Activated CD4-positive, alpha-beta T cell treated with anti-CD3 and anti-CD28 coated beads for 36 hours (primary cell): ENCODE results near the gene BCAR1. TPM values are rescaled to one million over a fixed set of nuclear protein-coding genes. Genes with fewer than 3 reads are reported as not detected.
A peak's percentile ranks its signal among the peaks of the same experiment; 100 is the strongest.

Experiments
- ATAC-seq: fragments of 200-7000 bp; cut with Tn5 transposase; one replicate; pipeline ENCODE4 v1.10.0; 2021; ENCODE audit warnings: mild to moderate bottlenecking, moderate library complexity
- CTCF ChIA-PET: fragments of 350-600 bp; sonication (Branson Sonifier 250); formaldehyde crosslinking; loops from one replicate; lab custom pipeline; 2021; ENCODE audit warnings: antibody characterized with exemption; lab: Charles Lee
- POLR2A ChIA-PET: fragments of 350-600 bp; sonication (Branson Sonifier 250); formaldehyde crosslinking; loops from one replicate; lab custom pipeline; 2021; ENCODE audit warnings: antibody characterized with exemption, inconsistent platforms; lab: Charles Lee
- DNase-seq: peaks from one replicate; pipeline ENCODE4 v3.0.0-alpha.2; 2020
- H3K27ac Mint-ChIP-seq: one replicate; pipeline ENCODE4 v1.8.0; 2021; ENCODE audit warnings: mixed read lengths
- H3K27me3 Mint-ChIP-seq: one replicate; pipeline ENCODE4 v1.8.0; 2021; ENCODE audit warnings: mixed read lengths
- H3K36me3 Mint-ChIP-seq: one replicate; pipeline ENCODE4 v1.8.0; 2021; ENCODE audit warnings: low read depth, mixed read lengths
- H3K4me1 Mint-ChIP-seq: one replicate; pipeline ENCODE4 v1.8.0; 2021; ENCODE audit warnings: mixed read lengths
- H3K4me3 Mint-ChIP-seq: one replicate; pipeline ENCODE4 v1.8.0; 2021; ENCODE audit warnings: mild to moderate bottlenecking, moderate library complexity, mixed read lengths
- H3K9me3 Mint-ChIP-seq: one replicate; pipeline ENCODE4 v1.8.0; 2021; ENCODE audit warnings: low read depth, mixed read lengths
- intact Hi-C, 2 experiments: fragments of 100-400 bp; cut with DNase I in 1 of 2; cut with micrococcal nuclease in 1 of 2; formaldehyde crosslinking; loops; one replicate each; pipeline versions ENCODE4 v1.14.2 to v1.15.1; 2022 to 2024; cut with DNase I, micrococcal nuclease
- total RNA-seq, 2 experiments: library from RNA; stranded (reverse); gene quantifications; one replicate each; pipeline ENCODE4 v1.2.3, GENCODE V29; 2021

Gene BCAR1
- total RNA-seq = 1 to 10 TPM in 1 of 2 experiments, under 1 TPM in 1; 0.98 to 1.7 TPM

GRCh38 chr16:75251280-75252048 lies at the start of gene BCAR1:
TSS of gene BCAR1 (minus strand) at chr16:75251624. CDS start at chr16:75251482, 142 bp downstream.
- Mint-ChIP-seq H3K9me3 (no peaks in the 10 kb centered on the region), H3K4me1 (peaks cover 6% of the 10 kb centered on the region), H3K27me3 (peaks cover 25% of the 10 kb centered on the region), H3K36me3 (no peaks in the 10 kb centered on the region), H3K27ac (no peak within 1 kb of the TSS), H3K4me3 (peak within 1 kb of the TSS; percentile 29)
- ATAC-seq = peak; percentile 54
- POLR2A ChIA-PET = no interaction called here
- CTCF ChIA-PET = interaction anchor here (1.2 kb wide), 1 partner anchor 18 kb away, joined by 10 read pairs; no protein-coding TSS in a partner anchor
- DNase-seq = peak; percentile 44
- intact Hi-C loops = loop anchor here in 1 of 2 experiments (5.0 kb wide), 1 partner anchor 136 kb away; no protein-coding TSS in a partner anchor

- CTCF ChIA-PET = no interaction called here
- H3K4me3 Mint-ChIP-seq = no peak overlapping the region
- intact Hi-C loops = no loop called here
- H3K4me1 Mint-ChIP-seq = no peaks in the 10 kb centered on the region
- no peak for DNase-seq
- H3K36me3 Mint-ChIP-seq = peaks cover 42% of the 10 kb centered on the region
- no peaks in the 10 kb centered on the region for H3K27me3 Mint-ChIP-seq
- H3K9me3 Mint-ChIP-seq = no peaks in the 10 kb centered on the region
- ATAC-seq = no peak
- POLR2A ChIA-PET = no interaction called here
- H3K27ac Mint-ChIP-seq = no peak overlapping the region
These were observed 46.8 kb upstream of the BCAR1 start for GRCh38 chr16:75298267-75298666.

- no peak for ATAC-seq
- Mint-ChIP-seq H3K27me3 (no peaks in the 10 kb centered on the region), H3K4me1 (no peaks in the 10 kb centered on the region), H3K27ac (no peak overlapping the region), H3K4me3 (no peak overlapping the region), H3K9me3 (no peaks in the 10 kb centered on the region), H3K36me3 (peaks cover 52% of the 10 kb centered on the region)
- no peak for DNase-seq
- CTCF ChIA-PET = interaction anchor here (0.9 to 1.6 kb wide), 2 partner anchors 9 to 97 kb away, joined by 3 read pairs; no protein-coding TSS in a partner anchor
- intact Hi-C loops = no loop called here
- POLR2A ChIA-PET = no interaction called here
These were observed 45.2 kb upstream of the BCAR1 start for GRCh38 chr16:75296606-75297005.

GRCh38 chr16:75294773-75295459 lies 43.5 kb upstream of the BCAR1 start:
- Mint-ChIP-seq H3K4me1 (no peaks in the 10 kb centered on the region), H3K4me3 (no peak overlapping the region), H3K27me3 (no peaks in the 10 kb centered on the region), H3K9me3 (no peaks in the 10 kb centered on the region), H3K36me3 (peaks cover 45% of the 10 kb centered on the region), H3K27ac (no peak overlapping the region)
- DNase-seq (no peak), ATAC-seq (no peak)
- ChIA-PET POLR2A (no interaction called here), CTCF (interaction anchor here (1.0 kb wide), 1 partner anchor 11 kb away, joined by 5 read pairs; no protein-coding TSS in a partner anchor)
- intact Hi-C loops = no loop called here

DNA sequence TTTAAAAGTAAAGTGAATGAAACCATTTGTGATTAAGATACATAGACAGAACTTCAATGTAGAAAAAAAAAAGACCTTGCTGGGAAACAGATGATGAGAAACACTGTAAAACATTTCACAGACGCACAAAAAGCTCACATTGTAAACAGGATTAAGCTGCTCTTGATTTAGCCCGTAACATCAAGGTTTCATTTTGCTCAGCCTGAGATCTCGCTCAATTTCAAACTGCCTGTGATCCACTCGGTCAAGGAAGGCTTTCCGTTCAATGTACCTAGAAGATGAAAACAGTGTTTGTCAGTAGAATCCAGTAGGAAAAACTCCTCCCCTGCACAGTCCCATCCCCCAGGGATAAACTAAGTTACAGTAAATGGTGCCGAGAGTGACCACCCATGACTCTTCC lies 42.3 kb upstream of the BCAR1 start:
- CTCF ChIA-PET = interaction anchor here (0.6 to 1.0 kb wide), 4 partner anchors 10 to 101 kb away, joined by 3 to 5 read pairs (median 4); no protein-coding TSS in a partner anchor

DNA sequence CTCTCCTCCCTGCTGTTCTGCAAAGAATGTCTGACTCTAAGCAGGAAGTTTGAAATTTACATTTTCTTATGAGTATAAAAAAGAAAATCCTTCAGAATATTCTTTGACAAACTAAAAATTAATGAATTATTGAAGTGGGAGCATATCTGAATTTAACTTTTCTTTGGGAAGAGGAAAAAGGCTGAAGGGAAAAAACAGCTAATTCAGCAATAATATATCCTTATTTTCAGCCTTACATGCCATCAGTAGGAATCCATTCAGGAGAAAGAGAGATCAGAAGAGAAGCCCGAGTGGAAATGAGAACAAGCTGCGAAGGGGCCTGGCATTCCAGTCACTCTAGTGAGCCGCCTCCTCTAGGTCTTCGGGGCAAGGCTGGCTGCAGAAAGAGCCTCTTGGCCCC lies 41.7 kb upstream of the BCAR1 start:
- no peak overlapping the region for H3K4me3 Mint-ChIP-seq
- ATAC-seq = no peak
- POLR2A ChIA-PET = no interaction called here
- H3K27ac Mint-ChIP-seq = no peak overlapping the region
- DNase-seq = no peak
- H3K4me1 Mint-ChIP-seq = peaks cover 13% of the 10 kb centered on the region
- peaks cover 4% of the 10 kb centered on the region for H3K27me3 Mint-ChIP-seq
- intact Hi-C loops = no loop called here
- peaks cover 39% of the 10 kb centered on the region for H3K36me3 Mint-ChIP-seq
- H3K9me3 Mint-ChIP-seq = no peaks in the 10 kb centered on the region
- CTCF ChIA-PET = no interaction called here

More for the DNA sequence above, 42.3 kb upstream of the BCAR1 start:
- Mint-ChIP-seq H3K27me3 (no peaks in the 10 kb centered on the region), H3K36me3 (peaks cover 37% of the 10 kb centered on the region), H3K4me1 (peaks cover 7% of the 10 kb centered on the region), H3K9me3 (no peaks in the 10 kb centered on the region), H3K27ac (no peak overlapping the region), H3K4me3 (no peak overlapping the region)
- ATAC-seq = no peak
- no peak for DNase-seq
- intact Hi-C loops = no loop called here
- POLR2A ChIA-PET = no interaction called here

- POLR2A ChIA-PET = no interaction called here
- H3K36me3 Mint-ChIP-seq = peaks cover 38% of the 10 kb centered on the region
- intact Hi-C loops = no loop called here
- DNase-seq (no peak), ATAC-seq (no peak)
- no peak overlapping the region for H3K27ac Mint-ChIP-seq
- H3K4me3 Mint-ChIP-seq = no peak overlapping the region
- peaks cover 15% of the 10 kb centered on the region for H3K4me1 Mint-ChIP-seq
- no peaks in the 10 kb centered on the region for H3K9me3 Mint-ChIP-seq
- CTCF ChIA-PET = interaction anchor here (1.1 to 1.3 kb wide), 2 partner anchors 9 to 93 kb away, joined by 3 to 6 read pairs; no protein-coding TSS in a partner anchor
- peaks cover 4% of the 10 kb centered on the region for H3K27me3 Mint-ChIP-seq
These were observed 41.3 kb upstream of the BCAR1 start for GRCh38 chr16:75292691-75293090.

- no peak for ATAC-seq
- Mint-ChIP-seq H3K36me3 (peaks cover 41% of the 10 kb centered on the region), H3K27me3 (peaks cover 7% of the 10 kb centered on the region), H3K4me1 (peaks cover 15% of the 10 kb centered on the region), H3K4me3 (no peak overlapping the region), H3K9me3 (no peaks in the 10 kb centered on the region), H3K27ac (no peak overlapping the region)
- intact Hi-C loops = loop anchor here in 1 of 2 experiments (5.0 kb wide), 1 partner anchor 93 kb away; no protein-coding TSS in a partner anchor
- DNase-seq = no peak
- CTCF ChIA-PET = interaction anchor here (0.6 to 1.2 kb wide), 2 partner anchors 55 to 90 kb away, joined by 3 to 5 read pairs; no protein-coding TSS in a partner anchor
- POLR2A ChIA-PET = no interaction called here
These were observed 37.8 kb upstream of the BCAR1 start for GRCh38 chr16:75289189-75289588.

- Mint-ChIP-seq H3K4me3 (no peak overlapping the region), H3K9me3 (no peaks in the 10 kb centered on the region), H3K4me1 (peaks cover 15% of the 10 kb centered on the region), H3K27ac (no peak overlapping the region), H3K36me3 (peaks cover 36% of the 10 kb centered on the region), H3K27me3 (peaks cover 7% of the 10 kb centered on the region)
- CTCF ChIA-PET = interaction anchor here (0.6 to 1.2 kb wide), 4 partner anchors 56 to 114 kb away, joined by 3 read pairs; no protein-coding TSS in a partner anchor
- peak; percentile 83 for DNase-seq
- ATAC-seq = peak; percentile 78
- intact Hi-C loops = loop anchor here in 1 of 2 experiments (5.0 kb wide), 1 partner anchor 94 kb away; no protein-coding TSS in a partner anchor
- POLR2A ChIA-PET = no interaction called here
These were observed 37.2 kb upstream of the BCAR1 start for GRCh38 chr16:75288596-75289120.

GRCh38 chr16:75288181-75288580 lies 36.8 kb upstream of the BCAR1 start:
- Mint-ChIP-seq H3K9me3 (no peaks in the 10 kb centered on the region), H3K4me3 (no peak overlapping the region), H3K4me1 (peaks cover 15% of the 10 kb centered on the region), H3K27me3 (peaks cover 7% of the 10 kb centered on the region), H3K36me3 (peaks cover 33% of the 10 kb centered on the region), H3K27ac (no peak overlapping the region)
- POLR2A ChIA-PET = no interaction called here
- intact Hi-C loops = loop anchor here in 1 of 2 experiments (5.0 kb wide), 1 partner anchor 94 kb away; no protein-coding TSS in a partner anchor
- CTCF ChIA-PET = interaction anchor here (0.6 to 0.7 kb wide), 3 partner anchors 56 to 115 kb away, joined by 3 read pairs; no protein-coding TSS in a partner anchor
- no peak for DNase-seq
- ATAC-seq = no peak

DNA sequence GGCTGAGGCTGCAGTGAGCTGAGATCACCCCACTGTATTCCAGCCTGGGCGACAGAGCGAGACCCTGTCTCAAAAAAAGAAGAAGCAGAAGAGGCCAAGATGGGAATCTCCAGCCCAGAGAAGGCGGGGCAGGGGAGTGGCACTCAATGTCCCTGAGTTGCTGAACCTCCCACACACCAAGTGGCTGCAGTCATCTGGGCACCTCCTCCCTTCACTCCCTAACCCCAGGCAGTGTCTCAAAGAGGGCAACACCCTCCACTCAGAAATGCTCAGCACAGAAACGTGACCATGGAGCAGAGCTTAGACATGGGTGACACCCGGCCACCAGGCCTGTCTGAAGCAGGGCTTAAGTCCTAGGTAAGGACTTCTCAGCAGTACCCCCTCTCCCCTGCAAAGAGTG lies 36.3 kb upstream of the BCAR1 start:
- POLR2A ChIA-PET = no interaction called here
- H3K9me3 Mint-ChIP-seq = no peaks in the 10 kb centered on the region
- peaks cover 7% of the 10 kb centered on the region for H3K27me3 Mint-ChIP-seq
- no peak for DNase-seq
- peaks cover 15% of the 10 kb centered on the region for H3K4me1 Mint-ChIP-seq
- no peak overlapping the region for H3K27ac Mint-ChIP-seq
- CTCF ChIA-PET = interaction anchor here (0.6 kb wide), 2 partner anchors 55 to 67 kb away, joined by 3 read pairs; no protein-coding TSS in a partner anchor
- ATAC-seq = no peak
- H3K36me3 Mint-ChIP-seq = peaks cover 28% of the 10 kb centered on the region
- intact Hi-C loops = loop anchor here in 1 of 2 experiments (5.0 kb wide), 1 partner anchor 95 kb away; no protein-coding TSS in a partner anchor
- H3K4me3 Mint-ChIP-seq = no peak overlapping the region
